HepG2 (cell line): ENCODE data around the gene CCNF. TPM values are rescaled to one million over a fixed set of nuclear protein-coding genes. Genes with fewer than 3 reads are reported as not detected.

Source experiments
- CBFB ChIP-seq: sonication (generic); formaldehyde crosslinking; IDR thresholded peaks from 2 replicates; pipeline ENCODE4 v1.4.0; 2020; ENCODE audit warnings: missing genetic modification reagents
- FOXK1 ChIP-seq: sonication (generic); formaldehyde crosslinking; IDR thresholded peaks from 2 replicates; pipeline ENCODE4 v1.4.0; 2020; ENCODE audit warnings: low read depth, missing genetic modification reagents, borderline replicate concordance
- FOXK2 ChIP-seq: fragments of 450-650 bp; IDR thresholded peaks from 2 replicates; pipeline ENCODE4 v1.6.1; 2016
- GATAD2A ChIP-seq: IDR thresholded peaks from 2 replicates; pipeline ENCODE4 v1.6.1; 2016
- KLF6 ChIP-seq: IDR thresholded peaks from 2 replicates; pipeline ENCODE4 v1.8.0; 2016; ENCODE audit warnings: missing biosample characterization, missing genetic modification reagents
- KLF9 ChIP-seq: IDR thresholded peaks from 2 replicates; pipeline ENCODE4 v1.6.1; 2016; ENCODE audit warnings: low read depth
- MBNL3 ChIP-seq: fragments of 250-450 bp; sonication (Bioruptor Pico); conservative IDR thresholded peaks from 2 replicates; pipeline ENCODE4 v1.8.0; 2022; ENCODE audit warnings: mild to moderate bottlenecking, inconsistent platforms
- MXD4 ChIP-seq: IDR thresholded peaks from 2 replicates; pipeline ENCODE4 v1.6.1; 2016; ENCODE audit warnings: mild to moderate bottlenecking, missing biosample characterization, missing genetic modification reagents
- NCOA2 ChIP-seq: sonication (generic); formaldehyde crosslinking; IDR thresholded peaks from 2 replicates; pipeline ENCODE4 v1.8.0; 2022; ENCODE audit warnings: inconsistent platforms
- PAWR ChIP-seq: sonication (generic); formaldehyde crosslinking; IDR thresholded peaks from 2 replicates; pipeline ENCODE4 v1.4.0; 2020; ENCODE audit warnings: missing genetic modification reagents, mild to moderate bottlenecking, borderline replicate concordance
- POLR2A ChIP-seq, 2 experiments: IDR thresholded peaks; 2 replicates each; pipeline ENCODE4 v1.6.1; 2011; ENCODE audit warnings: low read depth in 2 of 2, low read length in 2 of 2, mild to moderate bottlenecking in 1 of 2, moderate library complexity in 1 of 2; ENCODE audit not compliant: insufficient read depth in 1 of 2
- RAD21 ChIP-seq: fragments of 450-650 bp; formaldehyde crosslinking; IDR thresholded peaks from 2 replicates; pipeline ENCODE4 v1.5.0; 2020; ENCODE audit warnings: mild to moderate bottlenecking
- SMARCC2 ChIP-seq: fragments of 450-650 bp; IDR thresholded peaks from 2 replicates; pipeline ENCODE4 v1.6.1; 2017; ENCODE audit warnings: antibody characterized with exemption, mild to moderate bottlenecking
- TEAD2 ChIP-seq: sonication (generic); formaldehyde crosslinking; IDR thresholded peaks from 2 replicates; pipeline ENCODE4 v1.9.0; 2021; ENCODE audit warnings: missing genetic modification reagents
- ZNF24 ChIP-seq: fragments of 450-650 bp; IDR thresholded peaks from 2 replicates; pipeline ENCODE4 v1.6.1; 2017; ENCODE audit warnings: antibody characterized with exemption, mild to moderate bottlenecking
- ZNF335 ChIP-seq: sonication (generic); formaldehyde crosslinking; IDR thresholded peaks from 2 replicates; pipeline ENCODE4 v1.4.0; 2020; ENCODE audit warnings: missing genetic modification reagents
- ZNF382 ChIP-seq: sonication (generic); formaldehyde crosslinking; IDR thresholded peaks from 2 replicates; pipeline ENCODE4 v1.5.0; 2020; ENCODE audit warnings: missing genetic modification reagents, mild to moderate bottlenecking, borderline replicate concordance
- ZNF383 ChIP-seq: sonication (generic); formaldehyde crosslinking; IDR thresholded peaks from 2 replicates; pipeline ENCODE4 v1.4.0; 2020; ENCODE audit warnings: missing genetic modification reagents, mild to moderate bottlenecking, borderline replicate concordance
- ZNF501 ChIP-seq: sonication (generic); formaldehyde crosslinking; IDR thresholded peaks from 2 replicates; pipeline ENCODE4 v1.5.1; 2020; ENCODE audit warnings: mild to moderate bottlenecking, moderate library complexity, missing genetic modification reagents
- ZNF772 ChIP-seq: sonication (generic); formaldehyde crosslinking; IDR thresholded peaks from 2 replicates; pipeline ENCODE4 v1.5.0; 2020; ENCODE audit warnings: mild to moderate bottlenecking, missing genetic modification reagents
- ZNF790 ChIP-seq: sonication (generic); formaldehyde crosslinking; IDR thresholded peaks from 2 replicates; pipeline ENCODE4 v1.8.0; 2022; ENCODE audit warnings: missing genetic modification reagents, mild to moderate bottlenecking, borderline replicate concordance
- ZNF816 ChIP-seq: sonication (generic); formaldehyde crosslinking; IDR thresholded peaks from 2 replicates; pipeline ENCODE4 v1.8.0; 2022; ENCODE audit warnings: missing genetic modification reagents, mild to moderate bottlenecking, borderline replicate concordance
- ZNF883 ChIP-seq: sonication (generic); formaldehyde crosslinking; IDR thresholded peaks from 2 replicates; pipeline ENCODE4 v1.5.1; 2020; ENCODE audit warnings: mild to moderate bottlenecking, missing genetic modification reagents; ENCODE audit errors: not compliant biosample characterization
- polyA plus RNA-seq, 8 experiments: library from polyadenylated mRNA; depleted of rRNA in 3 of 8; stranded (reverse) in 7 of 8; unstranded in 1 of 8; fragments of >200 nt; fragmentation: Illumina TruSeq in 4 of 8; extraction: Trizol in 4 of 8; gene quantifications; 2 replicates each; pipeline versions ENCODE4 v1.2.1 to v1.2.3, GENCODE V29; 2011 to 2016; ENCODE audit warnings: low read depth in 4 of 8, missing spikeins in 1 of 8, mixed read lengths in 1 of 8; ENCODE audit not compliant: insufficient read depth in 1 of 8
- total RNA-seq, 5 experiments: library from RNA; depleted of rRNA; stranded (reverse); fragments of >200 nt; fragmentation: Illumina TruSeq; extraction: Trizol; gene quantifications; 2 replicates each; pipeline ENCODE4 v1.2.3, GENCODE V29; 2016; ENCODE audit warnings: low read depth in 1 of 5
- TF ChIP-seq, protein P1 (sequence below): sonication (generic); formaldehyde crosslinking; IDR thresholded peaks from 2 replicates; pipeline ENCODE4 v1.4.0; 2020; ENCODE audit warnings: low read depth, mild to moderate bottlenecking, missing genetic modification reagents
- TF ChIP-seq, protein P2 (sequence below): sonication (generic); formaldehyde crosslinking; IDR thresholded peaks from 2 replicates; pipeline ENCODE4 v1.4.0; 2020; ENCODE audit warnings: mild to moderate bottlenecking, low read depth, missing genetic modification reagents
- TF ChIP-seq, protein P3 (sequence below): sonication (generic); formaldehyde crosslinking; IDR thresholded peaks from 2 replicates; pipeline ENCODE4 v1.5.0; 2020; ENCODE audit warnings: mild to moderate bottlenecking, missing genetic modification reagents, moderate library complexity

CCNF gene
- total and polyA plus RNA-seq, 2 of the 13 experiments (the other 11 are each of a cell fraction or from before 2014, with no cell fraction given) = 6.4 to 22.8 TPM

DNA sequence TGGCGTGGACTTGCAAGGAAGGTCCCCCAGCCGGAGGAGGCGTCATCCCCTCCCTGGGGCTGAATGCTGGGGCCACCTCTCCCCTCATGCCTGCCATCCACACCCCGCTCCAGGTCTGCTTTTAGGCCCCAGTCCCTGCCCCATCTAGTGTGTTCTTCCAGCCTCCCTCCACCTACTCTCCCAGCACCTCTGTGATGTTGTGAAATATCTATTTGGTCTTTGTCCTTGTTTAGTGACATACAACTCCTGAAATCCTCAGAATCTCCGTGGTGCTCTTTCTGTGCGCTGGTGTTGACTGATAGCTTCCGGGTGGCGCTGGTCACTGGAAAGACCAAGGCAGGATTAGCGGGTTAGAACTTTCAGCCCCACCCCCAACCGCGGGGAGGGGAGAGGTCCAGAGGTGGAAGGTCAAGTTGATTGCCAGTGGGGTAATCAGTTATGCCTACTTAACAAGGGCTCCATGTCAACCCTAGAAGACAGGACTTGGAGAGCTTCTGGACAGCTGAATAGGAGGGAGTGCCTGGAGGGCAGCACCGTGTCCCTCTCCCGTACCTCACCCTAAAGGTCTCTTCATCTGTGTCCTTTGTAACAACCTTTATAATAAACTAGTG lies 55.8 kb downstream of the CCNF start (continued):
- TF ChIP-seq, protein P1, sequence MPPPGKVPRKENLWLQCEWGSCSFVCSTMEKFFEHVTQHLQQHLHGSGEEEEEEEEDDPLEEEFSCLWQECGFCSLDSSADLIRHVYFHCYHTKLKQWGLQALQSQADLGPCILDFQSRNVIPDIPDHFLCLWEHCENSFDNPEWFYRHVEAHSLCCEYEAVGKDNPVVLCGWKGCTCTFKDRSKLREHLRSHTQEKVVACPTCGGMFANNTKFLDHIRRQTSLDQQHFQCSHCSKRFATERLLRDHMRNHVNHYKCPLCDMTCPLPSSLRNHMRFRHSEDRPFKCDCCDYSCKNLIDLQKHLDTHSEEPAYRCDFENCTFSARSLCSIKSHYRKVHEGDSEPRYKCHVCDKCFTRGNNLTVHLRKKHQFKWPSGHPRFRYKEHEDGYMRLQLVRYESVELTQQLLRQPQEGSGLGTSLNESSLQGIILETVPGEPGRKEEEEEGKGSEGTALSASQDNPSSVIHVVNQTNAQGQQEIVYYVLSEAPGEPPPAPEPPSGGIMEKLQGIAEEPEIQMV (CRISPR knock-in tag) = 0 out of 2 replicates have a peak, but pooled peaks have one; percentile 38
- TF ChIP-seq MXD4 (CRISPR knock-in tag) = peak; percentile 58; the same call in 1 of the 2 replicates
- peak; percentile 70; the same call in 1 of the 2 replicates for TF ChIP-seq KLF9 (CRISPR knock-in tag)
- no peak for TF ChIP-seq MBNL3
- TF ChIP-seq ZNF790 = no peak
- TF ChIP-seq ZNF383 (CRISPR knock-in tag) = no peak
- TF ChIP-seq PAWR (CRISPR knock-in tag) = no peak
- 0 out of 4 replicates have a peak, but pooled peaks of 1 of the 2 experiments have one; percentile 14 for TF ChIP-seq POLR2A (IDR thresholded peaks at IDR 0.05; ENCODE audit: insufficient read depth in 1 of 2, low read depth in 2 of 2, low read length in 2 of 2)
- TF ChIP-seq CBFB (CRISPR knock-in tag) = peak; percentile 51; the same call in 1 of the 2 replicates
- 0 out of 2 replicates have a peak, but pooled peaks have one; percentile 23 for TF ChIP-seq ZNF24
- TF ChIP-seq ZNF816 = peak; percentile 65; the same call in 1 of the 2 replicates
- TF ChIP-seq, protein P2, sequence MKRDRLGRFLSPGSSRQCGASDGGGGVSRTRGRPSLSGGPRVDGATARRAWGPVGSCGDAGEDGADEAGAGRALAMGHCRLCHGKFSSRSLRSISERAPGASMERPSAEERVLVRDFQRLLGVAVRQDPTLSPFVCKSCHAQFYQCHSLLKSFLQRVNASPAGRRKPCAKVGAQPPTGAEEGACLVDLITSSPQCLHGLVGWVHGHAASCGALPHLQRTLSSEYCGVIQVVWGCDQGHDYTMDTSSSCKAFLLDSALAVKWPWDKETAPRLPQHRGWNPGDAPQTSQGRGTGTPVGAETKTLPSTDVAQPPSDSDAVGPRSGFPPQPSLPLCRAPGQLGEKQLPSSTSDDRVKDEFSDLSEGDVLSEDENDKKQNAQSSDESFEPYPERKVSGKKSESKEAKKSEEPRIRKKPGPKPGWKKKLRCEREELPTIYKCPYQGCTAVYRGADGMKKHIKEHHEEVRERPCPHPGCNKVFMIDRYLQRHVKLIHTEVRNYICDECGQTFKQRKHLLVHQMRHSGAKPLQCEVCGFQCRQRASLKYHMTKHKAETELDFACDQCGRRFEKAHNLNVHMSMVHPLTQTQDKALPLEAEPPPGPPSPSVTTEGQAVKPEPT (CRISPR knock-in tag) = no peak
- peak; percentile 67; the same call in 1 of the 2 replicates for TF ChIP-seq FOXK1 (CRISPR knock-in tag)
- TF ChIP-seq ZNF501 = peak; percentile 89
- 0 out of 2 replicates have a peak, but pooled peaks have one; percentile 40 for TF ChIP-seq KLF6
- 0 out of 2 replicates have a peak, but pooled peaks have one; percentile 47 for TF ChIP-seq ZNF335 (CRISPR knock-in tag)
- TF ChIP-seq TEAD2 = no peak
- peak; percentile 81 for TF ChIP-seq GATAD2A (CRISPR knock-in tag)
- TF ChIP-seq ZNF772 (CRISPR knock-in tag) = peak; percentile 87
- peak; percentile 79 for TF ChIP-seq FOXK2
- no peak for TF ChIP-seq SMARCC2
- TF ChIP-seq, protein P3, sequence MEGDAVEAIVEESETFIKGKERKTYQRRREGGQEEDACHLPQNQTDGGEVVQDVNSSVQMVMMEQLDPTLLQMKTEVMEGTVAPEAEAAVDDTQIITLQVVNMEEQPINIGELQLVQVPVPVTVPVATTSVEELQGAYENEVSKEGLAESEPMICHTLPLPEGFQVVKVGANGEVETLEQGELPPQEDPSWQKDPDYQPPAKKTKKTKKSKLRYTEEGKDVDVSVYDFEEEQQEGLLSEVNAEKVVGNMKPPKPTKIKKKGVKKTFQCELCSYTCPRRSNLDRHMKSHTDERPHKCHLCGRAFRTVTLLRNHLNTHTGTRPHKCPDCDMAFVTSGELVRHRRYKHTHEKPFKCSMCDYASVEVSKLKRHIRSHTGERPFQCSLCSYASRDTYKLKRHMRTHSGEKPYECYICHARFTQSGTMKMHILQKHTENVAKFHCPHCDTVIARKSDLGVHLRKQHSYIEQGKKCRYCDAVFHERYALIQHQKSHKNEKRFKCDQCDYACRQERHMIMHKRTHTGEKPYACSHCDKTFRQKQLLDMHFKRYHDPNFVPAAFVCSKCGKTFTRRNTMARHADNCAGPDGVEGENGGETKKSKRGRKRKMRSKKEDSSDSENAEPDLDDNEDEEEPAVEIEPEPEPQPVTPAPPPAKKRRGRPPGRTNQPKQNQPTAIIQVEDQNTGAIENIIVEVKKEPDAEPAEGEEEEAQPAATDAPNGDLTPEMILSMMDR = peak; percentile 53
- TF ChIP-seq ZNF883 (CRISPR knock-in tag) = no peak
- peak; percentile 59 for TF ChIP-seq NCOA2 (CRISPR knock-in tag)
- TF ChIP-seq ZNF382 (CRISPR knock-in tag) = no peak
- TF ChIP-seq RAD21 (CRISPR knock-in tag) = no peak
